IMR-90 (cell line): ENCODE results near the gene GBF1. TPM values are rescaled to one million over a fixed set of nuclear protein-coding genes. Genes with fewer than 3 reads are reported as not detected.

ENCODE experiments used
- ATAC-seq: fragments of 200-7000 bp; cut with Tn5 transposase; 2 replicates; pipeline ENCODE4 v1.9.1; 2020; ENCODE audit warnings: low read depth, mild to moderate bottlenecking, moderate library complexity
- BruUV-seq: library from RNA; stranded (reverse); fragments of 400-500 nt; replicated peaks from 2 replicates; lab custom pipeline; 2021; lab: Mats Ljungman, UMichigan
- CTCF ChIA-PET: fragments of 300-600 bp; formaldehyde crosslinking; extraction: SDS; loops from one replicate; lab custom pipeline; 2021; ENCODE audit warnings: antibody characterized with exemption; lab: Yijun Ruan, JAX
- POLR2A ChIA-PET: fragments of 300-600 bp; sonication (Branson Sonifier 250); formaldehyde crosslinking; loops from one replicate; lab custom pipeline; 2022; ENCODE audit warnings: antibody characterized with exemption; ENCODE audit not compliant: unreplicated experiment; lab: Charles Lee
- DNase-seq: peaks from one replicate; pipeline ENCODE4 v3.0.0; 2013
- H2AFZ ChIP-seq: replicated peaks from 2 replicates; pipeline ENCODE3; 2013; ENCODE audit warnings: low read length, mild to moderate bottlenecking; ENCODE audit not compliant: poor library complexity
- H2AK5ac ChIP-seq: 2 replicates; pipeline ENCODE4 v1.6.1; 2013; ENCODE audit warnings: low read depth, low read length, inconsistent platforms
- H2AK9ac ChIP-seq: replicated peaks from 2 replicates; pipeline ENCODE3; 2013; ENCODE audit warnings: mild to moderate bottlenecking, low read depth, low read length, moderate library complexity; ENCODE audit not compliant: poor library complexity
- H2BK120ac ChIP-seq: 2 replicates; pipeline ENCODE4 v1.6.1; 2013; ENCODE audit warnings: low read depth, low read length, inconsistent platforms
- H2BK15ac ChIP-seq: 3 replicates; pipeline ENCODE4 v1.6.1; 2013; ENCODE audit warnings: low read depth, low read length, inconsistent platforms
- H2BK20ac ChIP-seq: 2 replicates; pipeline ENCODE4 v1.6.1; 2013; ENCODE audit warnings: low read depth, mild to moderate bottlenecking, inconsistent platforms, low read length, moderate library complexity
- H2BK5ac ChIP-seq: 2 replicates; pipeline ENCODE4 v1.6.1; 2013; ENCODE audit warnings: mild to moderate bottlenecking, low read depth, low read length, inconsistent platforms; ENCODE audit not compliant: poor library complexity, severe bottlenecking
- H3K14ac ChIP-seq: replicated peaks from 2 replicates; pipeline ENCODE4 v1.6.1; 2013; ENCODE audit warnings: low read depth, low read length, inconsistent platforms
- H3K18ac ChIP-seq: 2 replicates; pipeline ENCODE4 v1.6.1; 2013; ENCODE audit warnings: low read depth, low read length, control low read depth
- H3K23ac ChIP-seq: 2 replicates; pipeline ENCODE4 v1.6.1; 2013; ENCODE audit warnings: low read depth, low read length, inconsistent platforms
- H3K27ac ChIP-seq: 2 replicates; pipeline ENCODE4 v1.5.1; 2013; ENCODE audit warnings: mild to moderate bottlenecking, control low read depth, low read length; ENCODE audit not compliant: insufficient read depth
- H3K27me3 ChIP-seq: 2 replicates; pipeline ENCODE4 v1.6.1; 2013; ENCODE audit warnings: low read length; ENCODE audit not compliant: control insufficient read depth, insufficient read depth
- H3K36me3 ChIP-seq: 2 replicates; pipeline ENCODE4 v1.6.1; 2013; ENCODE audit warnings: low read length, mixed read lengths; ENCODE audit not compliant: control insufficient read depth, insufficient read depth
- H3K4ac ChIP-seq: 2 replicates; pipeline ENCODE4 v1.6.1; 2013; ENCODE audit warnings: low read depth, low read length, inconsistent platforms
- H3K4me1 ChIP-seq: 2 replicates; pipeline ENCODE4 v1.6.1; 2013; ENCODE audit warnings: low read length, mixed read lengths; ENCODE audit not compliant: control insufficient read depth, insufficient read depth
- H3K4me2 ChIP-seq: 2 replicates; pipeline ENCODE4 v1.6.1; 2013; ENCODE audit warnings: low read depth, mild to moderate bottlenecking, control low read depth, low read length, moderate library complexity
- H3K4me3 ChIP-seq: 2 replicates; pipeline ENCODE4 v1.5.1; 2013; ENCODE audit warnings: low read depth, mild to moderate bottlenecking, control low read depth, low read length, moderate library complexity; ENCODE audit not compliant: insufficient read depth
- H3K56ac ChIP-seq: 2 replicates; pipeline ENCODE4 v1.6.1; 2013; ENCODE audit warnings: low read length, inconsistent platforms; ENCODE audit not compliant: insufficient read depth; ENCODE audit errors: extremely low read depth
- H3K79me1 ChIP-seq, 2 experiments: 2 replicates each; pipeline ENCODE4 v1.6.1; 2013; ENCODE audit warnings: low read length in 2 of 2, inconsistent platforms in 1 of 2, low read depth in 1 of 2
- H3K9ac ChIP-seq: 2 replicates; pipeline ENCODE4 v1.6.1; 2013; ENCODE audit warnings: low read depth, low read length, control low read depth
- H3K9me1 ChIP-seq: 2 replicates; pipeline ENCODE4 v1.6.1; 2013; ENCODE audit warnings: low read length, inconsistent platforms; ENCODE audit not compliant: insufficient read depth
- H3K9me3 ChIP-seq: 2 replicates; pipeline ENCODE4 v1.6.1; 2013; ENCODE audit warnings: low read length; ENCODE audit not compliant: control insufficient read depth, insufficient read depth
- H4K20me1 ChIP-seq: 2 replicates; pipeline ENCODE4 v1.6.1; 2013; ENCODE audit warnings: low read length, inconsistent platforms; ENCODE audit not compliant: insufficient read depth
- H4K5ac ChIP-seq: 2 replicates; pipeline ENCODE4 v1.6.1; 2013; ENCODE audit warnings: mild to moderate bottlenecking, low read depth, low read length, control low read depth
- H4K8ac ChIP-seq, 2 experiments: 2 replicates each; pipeline ENCODE4 v1.6.1; 2013; ENCODE audit warnings: low read depth in 2 of 2, low read length in 2 of 2, control low read depth in 1 of 2, inconsistent platforms in 1 of 2
- H4K91ac ChIP-seq: 2 replicates; pipeline ENCODE4 v1.6.1; 2013; ENCODE audit warnings: low read depth, low read length, inconsistent platforms; ENCODE audit not compliant: insufficient read depth
- CEBPB ChIP-seq: IDR thresholded peaks from 2 replicates; pipeline ENCODE4 v1.6.1; 2012; ENCODE audit warnings: low read depth, low read length, improper control_type of control experiment
- CHD1 ChIP-seq: IDR thresholded peaks from 2 replicates; pipeline ENCODE4 v1.6.1; 2012; ENCODE audit warnings: low read depth, low read length, improper control_type of control experiment
- MAFK ChIP-seq: IDR thresholded peaks from 2 replicates; pipeline ENCODE4 v1.6.1; 2012; ENCODE audit warnings: low read depth, low read length, improper control_type of control experiment
- MAZ ChIP-seq: IDR thresholded peaks from 2 replicates; pipeline ENCODE4 v1.6.1; 2012; ENCODE audit warnings: low read depth, mild to moderate bottlenecking, low read length, improper control_type of control experiment, moderate library complexity, borderline replicate concordance
- MXI1 ChIP-seq: IDR thresholded peaks from 2 replicates; pipeline ENCODE4 v1.6.1; 2012; ENCODE audit warnings: low read depth, mild to moderate bottlenecking, low read length, moderate library complexity, borderline replicate concordance
- POLR2A ChIP-seq: IDR thresholded peaks from 2 replicates; pipeline ENCODE4 v1.6.1; 2012; ENCODE audit warnings: mild to moderate bottlenecking, low read depth, low read length
- RAD21 ChIP-seq: IDR thresholded peaks from 2 replicates; pipeline ENCODE4 v1.6.1; 2012; ENCODE audit warnings: low read length, improper control_type of control experiment
- RCOR1 ChIP-seq: IDR thresholded peaks from 2 replicates; pipeline ENCODE4 v1.6.1; 2012; ENCODE audit warnings: mild to moderate bottlenecking, low read length, improper control_type of control experiment; ENCODE audit not compliant: insufficient replicate concordance
- RFX5 ChIP-seq: IDR thresholded peaks from 2 replicates; pipeline ENCODE4 v1.8.0; 2012; ENCODE audit warnings: low read depth, mild to moderate bottlenecking, low read length, moderate library complexity
- SMC3 ChIP-seq: fragments of 150-350 bp; IDR thresholded peaks from 2 replicates; pipeline ENCODE4 v1.6.1; 2016; ENCODE audit warnings: low read depth, mild to moderate bottlenecking, antibody characterized with exemption, low read length, moderate library complexity
- WGBS, 2 experiments: methylation state at CpG; one replicate each; pipeline versions ENCODE4 v1.1.5 to v1.1.7; 2013; ENCODE audit warnings: missing lambda C conversion rate in 2 of 2; ENCODE audit not compliant: insufficient read length in 1 of 2; ENCODE audit errors: extremely low coverage in 2 of 2; 5-methylcytosine and 5-hydroxymethylcytosine counted together
- dilution Hi-C: fragments of 300-500 bp; cut with HindIII; formaldehyde crosslinking; loops from one replicate; pipeline ENCODE4 v1.14.3; 2018; ENCODE audit warnings: low sequenced_read_pairs; ENCODE audit not compliant: unreplicated experiment
- in situ Hi-C: fragments of 300-500 bp; cut with MboI; formaldehyde crosslinking; loops from 3 replicates; pipeline ENCODE4 v1.14.3; 2019; ENCODE audit warnings: low sequenced_read_pairs, inconsistent platforms, mixed read lengths
- intact Hi-C: fragments of 100-400 bp; cut with micrococcal nuclease; formaldehyde crosslinking; loops from 2 replicates; pipeline ENCODE4 v1.10.0; 2022
- polyA plus RNA-seq, 3 experiments: library from polyadenylated mRNA; depleted of rRNA; stranded (reverse); fragments of >200 nt; gene quantifications; 2 replicates each; pipeline ENCODE4 v1.2.3, GENCODE V29; 2012; ENCODE audit warnings: low replicate concordance in 1 of 3
- total RNA-seq: library from RNA; depleted of rRNA; stranded (reverse); fragments of >200 nt; gene quantifications from 2 replicates; pipeline ENCODE4 v1.2.3, GENCODE V29; 2012
- TF ChIP-seq, protein P1 (sequence below): conservative IDR thresholded peaks from 2 replicates; pipeline ENCODE4 v1.5.1; 2012; ENCODE audit warnings: mild to moderate bottlenecking, low read depth, low read length, improper control_type of control experiment

GBF1 gene
- total and polyA plus RNA-seq, 2 of the 4 experiments (the other 2 are of a cell fraction), result 38.7 to 40.1 TPM

DNA sequence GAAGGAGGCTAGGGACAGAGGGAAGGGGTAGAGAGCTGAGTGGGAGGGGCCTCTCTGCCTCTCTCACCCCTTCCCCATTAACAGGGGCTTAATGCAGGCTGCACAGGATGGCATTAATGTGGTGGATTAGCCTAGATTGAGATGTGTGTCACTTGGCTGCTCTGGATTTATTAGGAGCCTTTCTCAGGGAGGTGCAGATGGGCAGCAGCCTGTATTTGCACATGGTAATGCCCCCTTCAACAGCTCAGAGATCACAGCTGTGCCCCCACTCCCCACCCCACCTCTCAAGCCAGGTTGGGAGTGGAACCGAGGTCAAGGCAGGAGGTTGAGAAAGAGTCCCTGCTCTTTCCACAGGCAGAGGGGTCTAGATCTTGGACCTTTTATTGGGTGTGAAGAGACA, 11.3 kb upstream of the GBF1 start:
- Histone ChIP-seq H2AK5ac (no peak overlapping the region), H2AK9ac (peak overlapping the region; percentile 19), H2BK120ac (no peak overlapping the region), H3K4me1 (peaks cover 2% of the 10 kb centered on the region; the same call in 1 of the 2 replicates), H4K5ac (no peak overlapping the region), H3K4ac (no peak overlapping the region), H3K79me1 (no peaks in the 10 kb centered on the region), H2BK5ac (no peak overlapping the region), H3K4me3 (no peak overlapping the region), H3K14ac (no peak overlapping the region), H3K9ac (no peak overlapping the region), H3K9me1 (0 out of 2 replicates have a peak, but pooled peaks cover 7% of the 10 kb centered on the region), H4K91ac (no peak overlapping the region), H3K36me3 (no peaks in the 10 kb centered on the region), H4K8ac (no peak overlapping the region), H3K27me3 (peaks cover 46% of the 10 kb centered on the region), H3K23ac (no peak overlapping the region), H2AFZ (no peak overlapping the region), H2BK15ac (no peak overlapping the region), H3K18ac (no peak overlapping the region), H3K4me2 (no peak overlapping the region), H3K27ac (no peak overlapping the region), H3K56ac (no peak overlapping the region), H2BK20ac (no peak overlapping the region), H4K20me1 (peaks cover 10% of the 10 kb centered on the region), H3K9me3 (no peaks in the 10 kb centered on the region)
- DNase-seq, result no peak
- intact Hi-C loops, result no loop called here
- in situ Hi-C loops, result no loop called here
- ChIA-PET POLR2A (no interaction called here), CTCF (no interaction called here)
- no peak for TF ChIP-seq MAFK
- TF ChIP-seq CHD1, result no peak
- no peak for TF ChIP-seq MXI1
- TF ChIP-seq RAD21, result no peak
- TF ChIP-seq CEBPB, result no peak
- TF ChIP-seq, protein P1, sequence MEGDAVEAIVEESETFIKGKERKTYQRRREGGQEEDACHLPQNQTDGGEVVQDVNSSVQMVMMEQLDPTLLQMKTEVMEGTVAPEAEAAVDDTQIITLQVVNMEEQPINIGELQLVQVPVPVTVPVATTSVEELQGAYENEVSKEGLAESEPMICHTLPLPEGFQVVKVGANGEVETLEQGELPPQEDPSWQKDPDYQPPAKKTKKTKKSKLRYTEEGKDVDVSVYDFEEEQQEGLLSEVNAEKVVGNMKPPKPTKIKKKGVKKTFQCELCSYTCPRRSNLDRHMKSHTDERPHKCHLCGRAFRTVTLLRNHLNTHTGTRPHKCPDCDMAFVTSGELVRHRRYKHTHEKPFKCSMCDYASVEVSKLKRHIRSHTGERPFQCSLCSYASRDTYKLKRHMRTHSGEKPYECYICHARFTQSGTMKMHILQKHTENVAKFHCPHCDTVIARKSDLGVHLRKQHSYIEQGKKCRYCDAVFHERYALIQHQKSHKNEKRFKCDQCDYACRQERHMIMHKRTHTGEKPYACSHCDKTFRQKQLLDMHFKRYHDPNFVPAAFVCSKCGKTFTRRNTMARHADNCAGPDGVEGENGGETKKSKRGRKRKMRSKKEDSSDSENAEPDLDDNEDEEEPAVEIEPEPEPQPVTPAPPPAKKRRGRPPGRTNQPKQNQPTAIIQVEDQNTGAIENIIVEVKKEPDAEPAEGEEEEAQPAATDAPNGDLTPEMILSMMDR, result no peak
- no peak for TF ChIP-seq MAZ
- no peak for TF ChIP-seq SMC3
- no peak for TF ChIP-seq POLR2A
- no peak for TF ChIP-seq RFX5
- no peak for TF ChIP-seq RCOR1
- no TSS peak for BruUV-seq
- ATAC-seq, result no peak
- dilution Hi-C loops, result no loop called here
- whole genome bisulfite sequencing, 2 experiments, result no CpG with 5 or more reads among the region's 1 CpG
